Measurements from ENCODE around the gene RPS28.
A peak's percentile ranks its signal among the peaks of the same experiment; 100 is the strongest.
"Not testable (repeated sequence)": the region's sequence is repeated elsewhere in the genome, so short reads cannot be mapped to it uniquely, and the experiment has no call there.

Gene RPS28

GRCh38 chr19:8321067-8321985, at the start of gene RPS28, which contains the start of gene NDUFA7:
Gene RPS28 (plus strand): TSS chr19:8321496. CDS start chr19:8321531, 35 bp downstream.
Gene NDUFA7 (minus strand): TSS chr19:8321375. CDS start chr19:8321358, 17 bp downstream.
- peak; percentile 94 for DNase-seq (ENCODE audit: low read depth)

- DNase-seq (ENCODE audit: low read depth) = not testable (repeated sequence)
Observed at GRCh38 chr19:8276508-8276907, 44.8 kb upstream of the RPS28 start.

- not testable (repeated sequence) for DNase-seq (ENCODE audit: low read depth)
Observed at GRCh38 chr19:8291337-8291736, 30.0 kb upstream of the RPS28 start.

- DNase-seq (ENCODE audit: low read depth) = no peak
Observed at GRCh38 chr19:8302357-8302691, 19.0 kb upstream of the RPS28 start.

GRCh38 chr19:8302734-8303133, 18.6 kb upstream of the RPS28 start:
- DNase-seq (ENCODE audit: low read depth) = no peak

- no peak for DNase-seq (ENCODE audit: low read depth)
Observed at GRCh38 chr19:8304841-8305621, 16.3 kb upstream of the RPS28 start.

GRCh38 chr19:8305798-8306197, 15.5 kb upstream of the RPS28 start:
- DNase-seq (ENCODE audit: low read depth) = no peak

GRCh38 chr19:8306235-8307054, 14.9 kb upstream of the RPS28 start:
- DNase-seq (ENCODE audit: low read depth) = no peak

- no peak for DNase-seq (ENCODE audit: low read depth)
Observed at GRCh38 chr19:8307400-8307964, 13.8 kb upstream of the RPS28 start.

- peak; percentile 77 for DNase-seq (ENCODE audit: low read depth)
Observed at GRCh38 chr19:8307965-8308866, 13.1 kb upstream of the RPS28 start, which contains the start of gene CD320. Gene CD320 (minus strand): TSS chr19:8308358. CDS start chr19:8308290, 68 bp downstream.

- no peak for DNase-seq (ENCODE audit: low read depth)
Observed at GRCh38 chr19:8308891-8309291, 12.4 kb upstream of the RPS28 start.

GRCh38 chr19:8310342-8311055, 10.8 kb upstream of the RPS28 start:
- no peak for DNase-seq (ENCODE audit: low read depth)

GRCh38 chr19:8311461-8312260, 9.6 kb upstream of the RPS28 start:
- no peak for DNase-seq (ENCODE audit: low read depth)

- DNase-seq (ENCODE audit: low read depth) = not testable (repeated sequence)
Observed at GRCh38 chr19:8314981-8315640, 6.2 kb upstream of the RPS28 start.

GRCh38 chr19:8316351-8317125, 4.8 kb upstream of the RPS28 start:
- DNase-seq (ENCODE audit: low read depth) = no peak

- not testable (repeated sequence) for DNase-seq (ENCODE audit: low read depth)
Observed at GRCh38 chr19:8318835-8319234, 2.5 kb upstream of the RPS28 start.

GRCh38 chr19:8319807-8320520, 1.3 kb upstream of the RPS28 start:
- no peak for DNase-seq (ENCODE audit: low read depth)
